Umbilical cord (tissue), 2 donors: ENCODE data around the gene CLEC18B. TPM values are rescaled to one million over a fixed set of nuclear protein-coding genes. Genes with fewer than 3 reads are reported as not detected.
"Not testable (repeated sequence)": the region's sequence is repeated elsewhere in the genome, so short reads cannot be mapped to it uniquely, and the experiment has no call there.

ENCODE experiments used
- DNase-seq: peaks from one replicate; pipeline ENCODE4 v3.0.0-alpha.2; 2015; ENCODE audit warnings: low spot score
- total RNA-seq: library from RNA; depleted of rRNA; stranded (reverse); fragments of >200 nt; gene quantifications from one replicate; pipeline ENCODE4 v1.2.3, GENCODE V29; 2014; ENCODE audit warnings: low replicate concordance; ENCODE audit not compliant: insufficient read depth

The CLEC18B gene
- total RNA-seq: 7.2 TPM

GRCh38 chr16:74420612-74421481 lies at the start of gene CLEC18B:
CLEC18B (minus strand) TSS chr16:74421478; CDS start chr16:74421270, 208 bp downstream.
- DNase-seq: not testable (repeated sequence)

- DNase-seq: no peak
These were observed 48.7 kb upstream of the CLEC18B start for GRCh38 chr16:74469946-74470478.

DNA sequence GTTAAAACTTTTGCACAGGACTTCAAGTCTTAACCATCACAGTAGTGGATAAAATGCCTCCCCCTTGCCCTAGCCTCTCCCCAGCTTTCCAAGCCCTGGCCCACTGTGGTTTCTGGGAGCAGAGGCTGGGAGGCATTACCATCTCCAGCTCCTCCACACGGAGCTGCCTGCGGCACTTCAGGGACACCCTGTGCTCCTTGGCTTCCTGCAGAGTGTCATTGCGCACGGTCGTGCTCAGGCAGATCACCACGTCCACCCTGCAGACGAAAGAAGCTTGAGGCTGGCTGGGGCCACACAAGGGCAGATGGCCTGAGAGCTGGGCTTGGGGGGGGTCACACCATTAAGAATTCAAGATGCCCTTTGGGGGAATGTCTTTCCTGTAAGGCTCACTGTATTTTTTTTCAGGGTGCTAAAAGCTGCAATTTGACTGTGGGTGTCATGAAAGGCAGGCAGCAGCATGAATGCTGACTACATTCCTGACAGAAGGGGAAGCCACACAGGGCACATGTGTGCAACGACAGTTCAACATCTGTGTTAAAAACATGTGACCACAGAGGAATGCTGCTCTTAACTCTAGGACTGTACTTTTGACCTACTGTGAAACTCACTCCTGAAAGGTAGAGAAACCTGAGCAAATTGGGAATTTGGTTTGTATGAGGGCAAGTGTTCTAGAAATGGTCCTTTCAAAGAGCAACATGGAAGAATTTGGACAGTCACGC lies 47.7 kb upstream of the CLEC18B start:
- DNase-seq: peak; percentile 18

GRCh38 chr16:74466872-74467271 lies 45.6 kb upstream of the CLEC18B start:
- DNase-seq: no peak

- no peak for DNase-seq
These were observed 44.8 kb upstream of the CLEC18B start for GRCh38 chr16:74465851-74466685.

- DNase-seq: no peak
These were observed 44.0 kb upstream of the CLEC18B start for GRCh38 chr16:74465281-74465680.

DNA sequence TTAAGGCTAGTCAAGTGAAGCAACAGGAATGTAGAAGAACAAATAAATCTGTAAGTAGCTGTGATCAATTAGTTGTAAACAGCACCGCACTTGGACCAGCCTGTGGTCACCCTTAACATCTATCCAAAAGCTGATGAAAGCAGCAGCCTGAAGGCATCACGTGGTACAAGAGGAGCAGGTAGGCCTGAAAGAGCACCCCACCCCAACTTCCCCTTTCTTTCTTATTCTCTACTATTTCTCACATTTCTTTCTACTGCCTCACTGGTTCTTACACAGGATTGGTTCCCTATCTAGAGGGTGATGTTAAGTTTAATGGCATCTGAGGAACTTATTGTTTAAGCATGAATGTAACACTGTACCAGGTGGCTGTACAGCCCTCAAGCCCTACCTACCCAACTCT lies 42.6 kb upstream of the CLEC18B start:
- DNase-seq: no peak

- DNase-seq: no peak
These were observed 41.1 kb upstream of the CLEC18B start for GRCh38 chr16:74462361-74462760.

DNA sequence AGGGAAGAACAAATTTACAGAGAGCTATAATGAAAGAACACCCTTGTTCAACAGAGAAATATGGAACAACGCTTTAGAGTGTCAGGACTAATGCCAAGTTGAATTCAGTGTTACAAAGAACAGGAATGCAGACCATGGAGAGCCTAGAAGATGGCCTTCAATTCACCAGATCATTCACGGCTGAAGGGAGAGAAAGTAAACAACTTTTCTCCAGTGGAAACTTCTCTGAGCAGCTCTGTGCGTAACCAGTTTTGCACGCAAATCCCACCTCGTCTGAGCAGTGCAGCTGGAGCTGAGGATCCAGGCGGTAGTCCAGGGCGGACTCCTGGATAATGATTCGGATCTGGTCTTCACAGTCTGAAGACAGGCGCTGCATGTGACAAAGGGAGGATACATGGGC lies 40.5 kb upstream of the CLEC18B start:
- no peak for DNase-seq

- DNase-seq: no peak
These were observed 39.3 kb upstream of the CLEC18B start for GRCh38 chr16:74460542-74460941.

GRCh38 chr16:74456290-74456625 lies 35.0 kb upstream of the CLEC18B start:
- DNase-seq: no peak

- DNase-seq: no peak
These were observed 34.5 kb upstream of the CLEC18B start for GRCh38 chr16:74455619-74456289.

DNA sequence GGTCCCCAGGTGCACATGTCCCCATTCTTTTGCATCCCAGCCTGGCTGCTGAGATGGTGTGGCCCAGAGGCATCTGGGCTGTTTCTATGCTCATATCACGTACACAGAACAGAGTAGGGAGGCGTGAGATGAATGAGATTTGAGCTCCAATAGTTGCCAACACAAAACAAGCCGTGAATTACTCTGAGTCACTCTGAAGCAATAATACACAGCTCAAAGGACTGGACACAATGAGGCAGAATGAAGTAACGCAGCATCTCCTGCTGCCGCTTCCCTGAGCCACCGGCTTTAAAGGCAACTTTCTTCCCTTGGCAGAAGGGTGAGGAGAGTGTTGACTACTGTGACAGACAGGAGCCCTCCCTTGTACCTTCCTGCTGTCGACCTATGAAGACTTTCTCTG lies 33.9 kb upstream of the CLEC18B start:
- DNase-seq: no peak

GRCh38 chr16:74451951-74452758 lies 30.9 kb upstream of the CLEC18B start:
- DNase-seq: no peak

DNA sequence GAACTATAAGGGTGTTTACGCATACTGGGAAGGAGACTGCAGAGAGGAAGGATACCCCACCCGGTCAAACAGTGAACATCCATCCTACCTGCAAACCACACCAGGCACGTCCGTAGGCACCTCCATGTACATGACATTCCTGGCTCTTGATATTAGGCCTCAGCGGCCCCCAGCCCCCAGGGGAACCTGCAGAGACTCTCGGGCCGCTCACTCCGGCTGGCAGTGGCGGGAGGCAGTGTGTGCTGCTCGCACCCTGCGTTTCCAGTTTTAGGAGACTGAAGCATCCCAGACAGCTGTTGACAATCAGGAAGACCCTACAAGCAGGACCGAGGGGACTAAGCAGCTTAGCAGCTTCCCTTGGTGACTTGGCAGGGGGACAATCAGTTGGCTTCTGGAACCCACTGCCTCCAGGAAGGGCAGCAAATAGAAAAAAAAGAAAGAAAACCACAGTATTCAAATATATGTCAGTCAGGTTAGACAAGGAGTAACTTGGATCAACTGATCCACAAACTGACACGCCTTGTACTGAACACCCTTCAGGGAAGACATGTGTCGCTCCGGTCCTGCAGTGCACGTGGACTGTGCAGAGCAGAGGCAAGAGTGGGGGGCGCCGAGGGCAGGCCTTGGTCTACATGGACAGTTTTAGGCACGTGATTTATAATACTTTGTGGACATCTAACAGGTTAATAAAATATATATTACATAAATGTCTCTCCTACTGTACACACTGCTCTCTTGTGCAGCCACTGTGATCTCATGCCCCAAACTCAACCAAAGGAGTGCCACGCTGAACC lies 29.9 kb upstream of the CLEC18B start:
- no peak for DNase-seq

GRCh38 chr16:74450236-74450635 lies 29.0 kb upstream of the CLEC18B start:
- DNase-seq: no peak

GRCh38 chr16:74449470-74449869 lies 28.2 kb upstream of the CLEC18B start:
- DNase-seq: no peak

DNA sequence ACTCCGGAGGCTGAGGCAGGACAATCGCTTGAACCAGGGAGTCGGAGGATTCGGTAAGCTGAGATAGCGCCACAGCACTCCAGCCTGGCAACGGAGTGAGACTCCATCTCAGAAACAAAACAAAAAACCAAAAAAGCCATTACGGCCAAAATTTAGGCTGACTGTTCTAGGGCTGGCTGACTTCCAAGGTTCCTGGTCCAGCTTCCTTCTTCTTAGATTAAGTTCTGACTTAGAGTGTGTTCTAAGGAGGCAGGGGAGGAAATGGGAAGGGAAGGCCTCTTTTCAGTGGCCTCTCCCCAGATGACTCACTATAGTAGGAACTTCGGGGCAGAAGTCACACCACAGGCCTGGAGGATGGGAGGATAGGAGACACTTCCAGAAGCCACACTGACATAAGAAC lies 27.7 kb upstream of the CLEC18B start:
- peak; percentile 73 for DNase-seq

- no peak for DNase-seq
These were observed 26.3 kb upstream of the CLEC18B start for GRCh38 chr16:74447578-74447977.

DNA sequence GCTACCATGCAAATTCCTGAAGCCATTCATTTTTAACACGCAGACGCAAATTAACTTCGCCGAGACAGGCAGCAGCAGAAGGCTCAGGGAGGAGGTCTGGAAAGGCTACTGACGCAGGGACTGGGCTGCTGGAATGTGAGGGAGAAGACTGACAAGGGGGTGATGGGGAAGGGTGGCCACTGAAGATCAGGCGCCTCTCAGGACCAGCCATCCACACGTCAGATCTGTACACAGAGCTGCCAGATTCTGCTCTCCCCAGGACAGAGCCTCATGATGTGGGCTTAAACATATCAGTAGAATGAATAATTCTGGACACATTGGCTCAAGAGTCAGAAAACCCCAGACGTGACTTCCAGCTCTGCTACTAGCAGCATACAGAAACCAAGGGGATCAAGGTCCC lies 25.6 kb upstream of the CLEC18B start:
- DNase-seq: no peak
